Muscle layer of duodenum (tissue), 2 donors: ENCODE data around the gene CLASRP.
A peak's percentile ranks its signal among the peaks of the same experiment; 100 is the strongest.
"Not testable (repeated sequence)": the region's sequence is repeated elsewhere in the genome, so short reads cannot be mapped to it uniquely, and the experiment has no call there.

Experiments
- H3K27ac ChIP-seq: one replicate; pipeline ENCODE4 v1.7.0; 2013; ENCODE audit warnings: mild to moderate bottlenecking, low read length
- H3K27me3 ChIP-seq: one replicate; pipeline ENCODE4 v1.7.0; 2013; ENCODE audit warnings: low read depth, mild to moderate bottlenecking, control low read depth, low read length
- H3K36me3 ChIP-seq, 2 donors: one replicate each; pipeline ENCODE4 v1.7.0; 2013; ENCODE audit warnings: low read length in 2 of 2, control low read depth in 1 of 2, mild to moderate bottlenecking in 1 of 2; ENCODE audit not compliant: insufficient read depth in 2 of 2, control insufficient read depth in 1 of 2
- H3K4me1 ChIP-seq, 2 donors: one replicate each; pipeline ENCODE4 v1.7.0; 2013; ENCODE audit warnings: low read length in 2 of 2, mild to moderate bottlenecking in 2 of 2, control low read depth in 1 of 2, moderate library complexity in 1 of 2; ENCODE audit not compliant: insufficient read depth in 2 of 2, control insufficient read depth in 1 of 2
- H3K4me3 ChIP-seq, 2 donors: one replicate each; pipeline ENCODE4 v1.7.0; 2013; ENCODE audit warnings: low read length in 2 of 2, low read depth in 1 of 2, mild to moderate bottlenecking in 1 of 2
- H3K9me3 ChIP-seq, 2 donors: one replicate each; pipeline ENCODE4 v1.7.0; 2013; ENCODE audit warnings: low read length in 2 of 2, control low read depth in 1 of 2, mild to moderate bottlenecking in 1 of 2; ENCODE audit not compliant: control insufficient read depth in 1 of 2
- donor health status: healthy.

Gene CLASRP

DNA sequence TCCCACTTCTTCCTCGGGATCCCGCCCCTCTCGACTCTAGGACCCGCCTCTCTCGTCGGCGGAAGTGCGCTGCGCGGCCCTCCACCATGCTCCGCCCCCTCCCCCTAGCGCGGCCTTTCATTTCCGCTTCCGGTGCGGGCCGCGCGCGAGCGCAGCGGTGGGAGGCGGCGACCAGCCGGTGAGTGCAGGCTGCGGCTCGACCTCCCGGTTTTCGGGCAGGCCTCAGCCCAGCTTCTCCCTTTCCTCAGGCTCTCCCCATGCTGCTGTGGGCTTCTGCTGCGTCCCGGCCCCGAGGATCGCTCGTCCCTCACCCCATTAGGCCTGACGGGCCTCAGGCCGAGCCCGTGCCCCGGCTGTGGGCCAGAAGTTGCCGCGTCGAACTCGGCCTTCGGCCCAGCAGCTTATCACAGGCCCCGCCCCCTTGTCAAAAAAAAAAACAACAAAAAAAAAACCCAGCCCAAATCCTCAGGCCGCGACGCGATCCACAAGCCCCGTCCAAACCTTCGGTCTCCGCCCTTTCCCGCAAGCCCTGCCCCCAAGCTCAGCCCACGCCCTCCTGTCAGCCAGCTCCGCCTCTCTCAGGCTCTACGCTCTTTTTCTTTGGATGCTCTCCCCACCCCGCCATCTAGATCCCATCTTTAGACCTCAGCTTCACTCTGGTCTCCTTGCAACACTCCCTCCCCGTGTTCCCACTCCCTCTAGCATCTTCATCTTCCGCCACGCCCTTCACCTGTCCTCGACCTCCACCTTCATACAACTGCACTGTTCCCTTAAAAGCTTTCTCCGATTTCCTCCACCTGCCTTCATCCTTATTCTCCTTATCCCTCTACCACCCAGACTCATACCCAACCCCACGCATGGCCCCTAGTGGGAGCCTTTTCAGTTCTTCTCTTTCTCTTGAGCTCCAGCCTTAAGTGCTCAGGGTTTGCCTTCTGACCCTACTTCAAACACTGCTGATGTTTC lies at the start of gene CLASRP:
Gene CLASRP, plus strand, starts transcription at position 115 of the 963 bp plus-strand sequence. CDS start 1,168 bp downstream, outside the sequence.
- Histone ChIP-seq H3K27me3 (no peaks in the 10 kb centered on the region), H3K4me3 (peak within 1 kb of the TSS; percentile 85 to 93), H3K4me1 (peaks cover 19 to 34% of the 10 kb centered on the region in 2 donors), H3K36me3 (peaks cover 26 to 39% of the 10 kb centered on the region in 2 donors), H3K27ac (peak within 1 kb of the TSS; percentile 87), H3K9me3 (no peaks in the 10 kb centered on the region)

GRCh38 chr19:44990459-44990858 lies 48.4 kb upstream of the CLASRP start:
- no peaks in the 10 kb centered on the region for H3K27me3 ChIP-seq
- H3K9me3 ChIP-seq = no peaks in the 10 kb centered on the region
- peaks cover 15 to 64% of the 10 kb centered on the region in 2 donors for H3K36me3 ChIP-seq
- H3K27ac ChIP-seq = no peak overlapping the region
- no peak overlapping the region for H3K4me3 ChIP-seq
- H3K4me1 ChIP-seq = no peaks in the 10 kb centered on the region

- Histone ChIP-seq H3K9me3 (no peaks in the 10 kb centered on the region), H3K27ac (no peak overlapping the region), H3K4me3 (no peak overlapping the region), H3K36me3 (peaks cover 14 to 60% of the 10 kb centered on the region in 2 donors), H3K4me1 (no peaks in the 10 kb centered on the region), H3K27me3 (no peaks in the 10 kb centered on the region)
Measured at GRCh38 chr19:44990966-44991365, 47.9 kb upstream of the CLASRP start.

DNA sequence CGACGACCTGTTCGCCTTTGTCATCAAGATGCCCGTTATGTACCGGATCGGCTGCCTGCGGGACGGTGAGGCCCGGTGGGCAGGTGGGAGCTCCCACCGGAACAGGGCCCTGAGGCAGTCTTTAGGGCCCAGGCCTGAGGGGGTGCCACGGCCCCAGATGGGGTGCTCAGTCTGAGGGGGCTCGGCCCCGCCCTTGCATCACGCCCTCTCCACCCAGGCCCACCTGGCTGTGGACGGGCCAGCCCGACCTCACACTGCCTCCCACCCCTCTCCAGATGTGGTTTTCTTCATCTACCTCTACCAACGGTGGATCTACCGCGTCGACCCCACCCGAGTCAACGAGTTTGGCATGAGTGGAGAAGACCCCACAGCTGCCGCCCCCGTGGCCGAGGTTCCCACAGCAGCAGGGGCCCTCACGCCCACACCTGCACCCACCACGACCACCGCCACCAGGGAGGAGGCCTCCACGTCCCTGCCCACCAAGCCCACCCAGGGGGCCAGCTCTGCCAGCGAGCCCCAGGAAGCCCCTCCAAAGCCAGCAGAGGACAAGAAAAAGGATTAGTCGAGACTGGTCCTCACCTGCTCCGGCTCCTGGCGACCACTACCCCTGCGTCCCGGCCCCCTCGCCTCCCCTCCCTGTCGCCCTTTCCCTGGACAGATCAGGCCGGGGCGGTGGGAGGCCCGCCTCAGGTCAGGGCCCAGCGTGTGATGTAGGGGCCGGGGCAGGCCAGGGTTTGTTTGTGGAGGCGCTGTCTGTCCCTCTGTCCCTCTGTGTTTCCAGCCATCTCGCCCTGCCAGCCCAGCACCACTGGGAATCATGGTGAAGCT lies 46.3 kb upstream of the CLASRP start:
- Histone ChIP-seq H3K27me3 (no peaks in the 10 kb centered on the region), H3K27ac (no peak overlapping the region), H3K9me3 (no peaks in the 10 kb centered on the region), H3K36me3 (peaks cover 7 to 46% of the 10 kb centered on the region in 2 donors), H3K4me1 (no peaks in the 10 kb centered on the region), H3K4me3 (no peak overlapping the region)

DNA sequence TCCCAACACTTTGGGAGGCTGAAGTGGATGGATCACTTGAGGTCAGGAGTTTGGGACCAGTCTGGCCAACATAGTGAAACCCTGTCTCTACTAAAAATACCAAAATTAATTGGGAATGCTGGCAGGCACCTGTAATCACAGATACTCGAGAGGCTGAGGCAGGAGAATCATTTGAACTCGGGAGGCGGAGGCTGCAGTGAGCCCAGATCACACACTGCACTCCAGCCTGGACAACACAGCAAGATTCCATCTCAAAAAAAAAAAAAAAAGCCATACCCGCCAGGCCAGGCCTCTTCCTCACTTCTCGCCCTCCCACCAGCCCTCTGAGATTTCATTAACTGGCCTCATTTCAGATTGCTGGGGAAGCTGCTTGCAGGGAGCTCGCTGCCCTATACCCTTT lies 45.3 kb upstream of the CLASRP start:
- no peaks in the 10 kb centered on the region for H3K9me3 ChIP-seq
- no peak overlapping the region for H3K4me3 ChIP-seq
- H3K27ac ChIP-seq = no peak overlapping the region
- no peaks in the 10 kb centered on the region for H3K4me1 ChIP-seq
- peaks cover 6 to 36% of the 10 kb centered on the region in 2 donors for H3K36me3 ChIP-seq
- no peaks in the 10 kb centered on the region for H3K27me3 ChIP-seq

DNA sequence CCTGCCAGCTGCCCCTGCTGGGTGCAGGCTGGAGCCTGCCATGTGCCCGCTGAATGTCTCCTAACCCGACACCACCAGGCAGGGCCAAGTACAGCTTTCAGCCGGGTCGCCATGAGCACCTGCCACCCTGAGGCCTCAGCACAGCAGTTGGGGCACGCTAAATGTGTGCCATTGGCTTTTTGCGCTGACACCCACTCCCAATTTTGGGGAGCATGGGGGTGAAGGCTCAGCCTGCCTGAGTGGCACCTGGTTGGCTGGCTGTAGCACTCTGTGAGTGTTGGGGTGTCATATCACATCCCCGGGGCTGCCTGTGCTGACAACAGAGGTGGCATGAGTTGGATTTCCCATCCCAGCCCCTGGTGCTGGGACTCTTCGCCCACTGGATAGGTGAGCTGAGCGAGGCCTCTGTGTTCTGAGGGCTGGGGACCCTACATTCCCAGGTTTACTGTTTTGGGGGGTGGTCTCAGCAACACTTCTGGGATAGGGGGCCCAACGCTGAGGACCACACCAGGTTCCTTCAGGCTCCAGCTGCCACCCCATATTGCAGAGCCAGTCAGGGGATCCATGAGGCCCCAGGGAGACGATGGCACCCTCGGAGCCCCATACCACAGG lies 44.8 kb upstream of the CLASRP start:
- peaks cover 6 to 34% of the 10 kb centered on the region in 2 donors for H3K36me3 ChIP-seq

GRCh38 chr19:44998025-44998424 lies 40.8 kb upstream of the CLASRP start:
- H3K4me3 ChIP-seq = no peak overlapping the region
- H3K9me3 ChIP-seq = no peaks in the 10 kb centered on the region
- H3K36me3 ChIP-seq = peaks cover 0 to 3% of the 10 kb centered on the region in 2 donors
- peaks cover 0 to 6% of the 10 kb centered on the region in 2 donors for H3K4me1 ChIP-seq
- no peak overlapping the region for H3K27ac ChIP-seq
- H3K27me3 ChIP-seq = no peaks in the 10 kb centered on the region

More for the DNA sequence above, 44.8 kb upstream of the CLASRP start:
- Histone ChIP-seq H3K9me3 (no peaks in the 10 kb centered on the region), H3K4me3 (no peak overlapping the region), H3K27ac (no peak overlapping the region), H3K4me1 (no peaks in the 10 kb centered on the region), H3K27me3 (no peaks in the 10 kb centered on the region)

DNA sequence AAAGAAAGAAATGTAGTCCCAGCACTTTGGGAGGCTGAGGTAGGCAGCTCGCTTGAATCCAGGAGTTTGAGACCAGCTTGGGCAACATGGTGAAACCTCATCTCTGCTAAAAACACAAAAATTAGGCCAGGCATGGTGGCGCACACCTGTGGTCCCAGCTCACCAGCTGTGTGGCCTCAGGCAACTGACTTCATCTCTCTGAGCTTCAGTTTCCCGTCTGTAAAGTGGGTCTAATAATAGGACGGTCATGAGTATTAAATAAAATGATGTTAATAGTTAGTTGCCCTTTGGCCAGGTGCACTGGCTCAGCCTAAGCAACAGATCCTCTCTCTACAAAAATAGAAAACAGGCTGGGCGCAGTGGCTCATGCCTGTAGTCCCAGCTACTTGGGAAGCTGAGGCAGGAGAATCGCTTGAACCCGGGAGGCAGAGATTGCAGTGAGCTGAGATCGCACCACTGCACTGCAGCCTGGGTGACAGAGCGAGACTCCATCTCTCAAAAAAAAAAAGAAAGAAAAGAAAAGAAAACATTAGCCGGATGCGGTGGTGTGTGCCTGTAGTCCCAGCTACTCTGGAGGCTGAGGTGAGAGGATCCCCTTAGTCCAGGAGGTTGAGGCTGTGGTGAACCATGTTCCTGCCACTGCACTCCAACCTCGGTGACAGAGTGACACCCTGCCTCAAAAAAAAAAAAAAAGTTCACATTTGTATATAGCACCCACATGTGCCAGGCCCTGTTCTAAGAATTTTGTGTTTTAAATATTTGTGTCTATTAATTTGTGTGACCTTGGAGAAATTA lies 39.5 kb upstream of the CLASRP start:
- H3K27ac ChIP-seq, H3K4me3 ChIP-seq, H3K9me3 ChIP-seq, H3K4me1 ChIP-seq, H3K27me3 ChIP-seq, H3K36me3 ChIP-seq: not testable (repeated sequence)

DNA sequence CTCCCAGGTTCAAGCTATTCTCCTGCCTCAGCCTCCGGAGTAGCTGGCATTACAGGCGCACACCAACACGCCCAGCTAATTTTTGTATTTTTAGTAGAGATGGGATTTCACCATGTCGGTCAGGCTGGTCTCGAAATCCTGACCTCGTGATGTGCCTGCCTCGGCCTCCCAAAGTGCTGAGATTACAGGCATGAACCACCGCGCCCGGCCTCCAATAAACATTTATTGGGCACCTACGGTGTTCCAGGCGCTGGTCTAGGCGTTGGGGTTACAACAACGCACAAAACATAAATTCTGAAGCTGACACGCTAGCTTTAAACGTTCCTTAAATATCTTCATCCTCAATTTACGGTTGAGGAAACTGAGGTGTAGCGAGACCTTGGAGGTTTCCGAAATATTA lies 38.2 kb upstream of the CLASRP start:
- not testable (repeated sequence) for H3K27me3 ChIP-seq, H3K4me1 ChIP-seq, H3K36me3 ChIP-seq, H3K9me3 ChIP-seq, H3K27ac ChIP-seq
- H3K4me3 ChIP-seq = peak overlapping the region in 1 of 2 donors; percentile 32

GRCh38 chr19:45001087-45001739 lies 37.6 kb upstream of the CLASRP start, which contains the start of gene RELB:
RELB (plus strand) TSS chr19:45001464; CDS start chr19:45001580, 116 bp downstream.
- Histone ChIP-seq H3K27me3 (no peaks in the 10 kb centered on the region), H3K9me3 (no peaks in the 10 kb centered on the region), H3K27ac (peak within 1 kb of the TSS; percentile 91), H3K36me3 (peaks cover 0 to 3% of the 10 kb centered on the region in 2 donors), H3K4me3 (peak within 1 kb of the TSS; percentile 61 to 67), H3K4me1 (peaks cover 0 to 6% of the 10 kb centered on the region in 2 donors)
